ENCODE results near the gene MIDN.

DNA sequence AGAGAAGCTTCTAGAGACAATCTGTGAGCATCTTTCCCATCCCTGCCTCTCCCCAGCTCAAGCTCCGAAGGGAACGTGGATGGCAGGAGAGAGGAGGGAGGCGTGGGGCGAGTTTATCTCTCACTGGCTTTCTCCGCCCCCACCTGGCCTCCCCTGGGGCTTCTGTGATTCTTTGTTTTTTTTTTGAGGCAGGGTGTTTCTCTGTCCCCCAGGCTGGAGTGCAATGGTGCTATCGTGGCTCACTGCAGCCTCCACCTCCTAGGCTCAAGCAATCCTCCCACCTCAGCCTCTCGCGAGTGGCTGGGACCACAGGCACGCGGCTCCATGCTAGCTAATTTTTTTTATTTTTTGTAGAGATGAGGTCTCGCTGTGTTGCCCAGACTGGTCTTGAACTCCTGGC lies 60.3 kb downstream of the MIDN start:
- TF ChIP-seq, protein P1, sequence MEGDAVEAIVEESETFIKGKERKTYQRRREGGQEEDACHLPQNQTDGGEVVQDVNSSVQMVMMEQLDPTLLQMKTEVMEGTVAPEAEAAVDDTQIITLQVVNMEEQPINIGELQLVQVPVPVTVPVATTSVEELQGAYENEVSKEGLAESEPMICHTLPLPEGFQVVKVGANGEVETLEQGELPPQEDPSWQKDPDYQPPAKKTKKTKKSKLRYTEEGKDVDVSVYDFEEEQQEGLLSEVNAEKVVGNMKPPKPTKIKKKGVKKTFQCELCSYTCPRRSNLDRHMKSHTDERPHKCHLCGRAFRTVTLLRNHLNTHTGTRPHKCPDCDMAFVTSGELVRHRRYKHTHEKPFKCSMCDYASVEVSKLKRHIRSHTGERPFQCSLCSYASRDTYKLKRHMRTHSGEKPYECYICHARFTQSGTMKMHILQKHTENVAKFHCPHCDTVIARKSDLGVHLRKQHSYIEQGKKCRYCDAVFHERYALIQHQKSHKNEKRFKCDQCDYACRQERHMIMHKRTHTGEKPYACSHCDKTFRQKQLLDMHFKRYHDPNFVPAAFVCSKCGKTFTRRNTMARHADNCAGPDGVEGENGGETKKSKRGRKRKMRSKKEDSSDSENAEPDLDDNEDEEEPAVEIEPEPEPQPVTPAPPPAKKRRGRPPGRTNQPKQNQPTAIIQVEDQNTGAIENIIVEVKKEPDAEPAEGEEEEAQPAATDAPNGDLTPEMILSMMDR (IDR thresholded peaks at IDR 0.05) = no peak
- TF ChIP-seq POLR2AphosphoS5 (IDR thresholded peaks at IDR 0.05; ENCODE audit: low read depth, low read length) (no peak), TCF7L2 (IDR thresholded peaks at IDR 0.05; ENCODE audit: low read depth, low read length) (no peak)

All from Panc1 (cell line).